ENCODE results near the gene SURF1.

DNA sequence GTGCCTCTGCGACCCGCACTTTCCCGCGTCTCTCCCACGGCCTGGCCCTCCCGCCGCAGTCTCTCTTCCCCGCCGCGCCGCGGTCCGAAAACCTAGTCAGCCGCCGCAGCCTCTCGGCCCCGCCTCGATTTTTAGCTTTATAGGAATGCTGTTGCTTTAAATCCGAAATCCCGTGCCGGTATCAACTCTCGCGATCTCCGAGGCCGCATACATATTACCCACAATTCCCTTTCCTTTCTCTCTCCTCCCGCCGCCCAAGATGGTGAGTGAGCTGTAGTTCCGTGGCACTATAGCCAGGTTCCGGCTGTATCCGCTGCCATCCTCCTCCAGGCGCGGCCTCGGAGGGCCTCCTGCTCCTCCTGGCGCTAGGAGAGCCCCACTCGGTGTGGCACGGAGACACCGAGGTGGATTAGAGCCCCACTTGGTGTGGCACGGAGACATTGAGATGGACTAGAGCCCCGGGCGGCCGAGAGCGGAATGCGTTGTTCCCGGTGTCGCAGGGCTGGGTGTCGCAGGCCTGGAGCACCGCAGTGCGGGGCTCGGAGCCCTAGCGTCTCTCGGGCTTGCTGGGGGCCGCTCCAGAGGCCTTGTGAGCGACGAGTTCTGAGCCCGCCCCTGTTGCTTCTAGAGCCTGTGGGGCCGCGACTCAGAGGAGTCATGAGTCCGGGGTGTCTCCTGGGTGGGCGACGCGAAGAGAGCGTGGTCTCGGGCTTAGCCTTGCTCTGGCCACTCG lies 8.1 kb downstream of the SURF1 start, which contains the start of the genes MED22 and RPL7A:
- TF ChIP-seq CTCF (IDR thresholded peaks at IDR 0.05; ENCODE audit: low read depth, low read length) (no peak), EZH2phosphoT487 (IDR thresholded peaks at IDR 0.05; ENCODE audit: low read depth) (no peak)

All from OCI-LY3 (cell line).